ENCODE results near the gene MGAT3.
A peak's percentile ranks its signal among the peaks of the same experiment; 100 is the strongest.

MGAT3 gene

GRCh38 chr22:39473851-39474250 lies 17.0 kb downstream of the MGAT3 start:
- no peak for DNase-seq

- DNase-seq = no peak
Observed at GRCh38 chr22:39474351-39475111, 17.7 kb downstream of the MGAT3 start.

GRCh38 chr22:39475337-39475736 lies 18.5 kb downstream of the MGAT3 start:
- no peak for DNase-seq

- no peak for DNase-seq
Observed at GRCh38 chr22:39475902-39476301, 19.1 kb downstream of the MGAT3 start.

GRCh38 chr22:39476664-39477063 lies 19.9 kb downstream of the MGAT3 start:
- DNase-seq = no peak

- no peak for DNase-seq
Observed at GRCh38 chr22:39477542-39477941, 20.7 kb downstream of the MGAT3 start.

- peak; percentile 44 for DNase-seq
Observed at GRCh38 chr22:39478441-39478850, 21.6 kb downstream of the MGAT3 start.

- DNase-seq = no peak
Observed at GRCh38 chr22:39479254-39479653, 22.4 kb downstream of the MGAT3 start.

- no peak for DNase-seq
Observed at GRCh38 chr22:39480557-39480956, 23.7 kb downstream of the MGAT3 start.

GRCh38 chr22:39481054-39481453 lies 24.2 kb downstream of the MGAT3 start:
- DNase-seq = no peak

- DNase-seq = no peak
Observed at GRCh38 chr22:39481595-39481994, 24.8 kb downstream of the MGAT3 start.

- no peak for DNase-seq
Observed at GRCh38 chr22:39482768-39483167, 26.0 kb downstream of the MGAT3 start.

- DNase-seq = no peak
Observed at GRCh38 chr22:39486951-39487825, 30.4 kb downstream of the MGAT3 start.

GRCh38 chr22:39487826-39488520 lies 31.2 kb downstream of the MGAT3 start:
- no peak for DNase-seq

GRCh38 chr22:39488563-39489083 lies 31.8 kb downstream of the MGAT3 start:
- DNase-seq = no peak

- DNase-seq = no peak
Observed at GRCh38 chr22:39489094-39490068, 32.6 kb downstream of the MGAT3 start.

- peak; percentile 85 for DNase-seq
Observed at GRCh38 chr22:39490135-39490798, 33.5 kb downstream of the MGAT3 start.

- DNase-seq = no peak
Observed at GRCh38 chr22:39490966-39491680, 34.3 kb downstream of the MGAT3 start.

GRCh38 chr22:39491696-39492095 lies 34.9 kb downstream of the MGAT3 start:
- no peak for DNase-seq

- no peak for DNase-seq
Observed at GRCh38 chr22:39492186-39492585, 35.4 kb downstream of the MGAT3 start.

GRCh38 chr22:39493759-39494158 lies 36.9 kb downstream of the MGAT3 start:
- DNase-seq = no peak

All from stimulated activated CD8-positive, alpha-beta memory T cell treated with anti-CD3 and anti-CD28 coated beads, Interleukin-4, amount 100 ng/mL, for 48 hours (primary cell).